Ovary (tissue), 9 donors: Measurements from ENCODE around the gene FLACC1. TPM values are rescaled to one million over a fixed set of nuclear protein-coding genes. Genes with fewer than 3 reads are reported as not detected.

Experiments
- DNase-seq, 5 donors: peaks; one replicate each; pipeline ENCODE4 v3.0.0-alpha.2; 2019 to 2020
- H3K27ac ChIP-seq, 2 donors: fragments of 200-600 bp; one replicate each; pipeline versions ENCODE4 v1.5.1 to v1.8.0; 2019 to 2022
- H3K27me3 ChIP-seq: fragments of 200-600 bp; one replicate; pipeline ENCODE4 v1.8.0; 2022
- H3K36me3 ChIP-seq: fragments of 200-600 bp; sonication (generic); one replicate; pipeline ENCODE4 v1.5.1; 2019
- H3K4me1 ChIP-seq: one replicate; pipeline ENCODE4 v1.8.1; 2013; ENCODE audit warnings: mild to moderate bottlenecking, moderate library complexity; ENCODE audit not compliant: insufficient read depth
- H3K4me3 ChIP-seq: fragments of 200-600 bp; sonication (generic); one replicate; pipeline ENCODE4 v1.5.1; 2017
- H3K9me3 ChIP-seq, 2 donors: fragments of 200-600 bp in 1 of 2; sonication (generic) in 1 of 2; one replicate each; pipeline versions ENCODE4 v1.5.1 to v1.8.1; 2013 to 2019; ENCODE audit warnings: mild to moderate bottlenecking in 1 of 2, moderate library complexity in 1 of 2
- CTCF ChIP-seq, 3 donors: fragments of 450-650 bp in 2 of 3; fragments of 200-600 bp in 1 of 3; IDR thresholded peaks; one replicate each; pipeline versions ENCODE4 v1.5.1 to v1.8.0; 2016 to 2022; ENCODE audit warnings: antibody characterized with exemption in 3 of 3, mild to moderate bottlenecking in 1 of 3
- EP300 ChIP-seq: sonication (generic); formaldehyde crosslinking; IDR thresholded peaks from one replicate; pipeline ENCODE4 v1.6.1; 2017; ENCODE audit warnings: antibody characterized with exemption
- POLR2A ChIP-seq: fragments of 450-650 bp; IDR thresholded peaks from one replicate; pipeline ENCODE4 v1.6.1; 2017; ENCODE audit warnings: antibody characterized with exemption, mild to moderate bottlenecking, moderate library complexity
- WGBS, 3 donors: extraction: QIAGEN DNeasy Blood & Tissue Kit in 1 of 3; methylation state at CpG; one replicate each; pipeline versions ENCODE4 v1.1.5 to v1.1.7; 2013 to 2017; 5-methylcytosine and 5-hydroxymethylcytosine counted together
- intact Hi-C, 4 donors: fragments of 100-400 bp; cut with DNase I; formaldehyde crosslinking; loops; one replicate each; pipeline versions ENCODE4 v1.11.0 to v1.15.1; 2022 to 2023
- polyA plus RNA-seq, 2 donors: library from polyadenylated mRNA; stranded (reverse); fragments of 200-250 nt in 1 of 2; fragments of 350-450 nt in 1 of 2; fragmentation: Illumina TruSeq in 1 of 2; extraction: RNeasy Lipid Tissue Mini Kit (QIAGEN cat#74804) in 1 of 2; gene quantifications; one replicate each; pipeline ENCODE4 v1.2.3, GENCODE V29; 2013 to 2014
- total RNA-seq, 7 donors: library from RNA; depleted of rRNA in 2 of 7; stranded (reverse); fragments of >200 nt in 2 of 7; fragmentation: NEBNext Ultra II Directional in 3 of 7; extraction: Animal tissue kit (Norgen Biotek cat#: 25700) in 3 of 7; gene quantifications; one replicate each; pipeline versions ENCODE4 v1.1.0 to v1.2.4, GENCODE V29; 2016 to 2023
- donor health status: DM: no; HTN: no; CAD: no; lungs with moderate emphysema.
- donor health status: DM: no; HTN: no; CAD: no.
- donor health status: Bipolar disorder and iron deficiency.
- donor health status: DM: yes; HTN: yes; CAD: no.
- donor health status: DM: no; HTN: no; CAD: no.
- donor health status: DM: yes; HTN: yes; CAD: no.

FLACC1 gene
- total and polyA plus RNA-seq, 9 donors: 0.30 to 4.4 (median 0.83) TPM; not detected in 1

DNA sequence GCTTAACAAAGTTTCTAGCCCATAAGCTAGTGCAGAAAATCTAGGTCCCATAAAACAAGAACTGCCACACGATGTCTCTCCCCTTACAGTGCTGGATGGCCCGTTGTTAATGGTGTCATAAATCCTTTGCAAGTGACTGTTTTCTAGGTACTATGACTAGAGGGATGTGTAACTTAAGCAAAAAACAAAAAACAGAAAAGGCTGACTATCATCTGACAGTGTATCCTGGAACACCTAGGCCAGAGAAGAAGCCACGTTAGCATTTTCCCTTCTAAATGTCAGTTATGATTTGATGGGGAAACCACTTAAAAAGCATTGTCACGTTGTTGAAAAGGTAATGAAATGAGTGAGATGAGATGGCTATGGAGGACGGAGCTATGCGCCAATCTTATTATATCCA lies 94.4 kb downstream of the FLACC1 start:
- WGBS, 3 donors: 80 to 90% (median 80%) methylated on average over 6 of the region's 6 CpGs
- TF ChIP-seq EP300 (no peak), POLR2A (no peak), CTCF (IDR thresholded peaks at IDR 0.05) (no peak)
- peaks cover 7% of the 10 kb centered on the region for H3K4me1 ChIP-seq
- no peaks in the 10 kb centered on the region for H3K27me3 ChIP-seq
- H3K27ac ChIP-seq: no peak overlapping the region
- no peaks in the 10 kb centered on the region for H3K9me3 ChIP-seq
- H3K4me3 ChIP-seq: no peak overlapping the region
- H3K36me3 ChIP-seq: no peaks in the 10 kb centered on the region
- intact Hi-C loops: no loop called here
- no peak for DNase-seq

DNA sequence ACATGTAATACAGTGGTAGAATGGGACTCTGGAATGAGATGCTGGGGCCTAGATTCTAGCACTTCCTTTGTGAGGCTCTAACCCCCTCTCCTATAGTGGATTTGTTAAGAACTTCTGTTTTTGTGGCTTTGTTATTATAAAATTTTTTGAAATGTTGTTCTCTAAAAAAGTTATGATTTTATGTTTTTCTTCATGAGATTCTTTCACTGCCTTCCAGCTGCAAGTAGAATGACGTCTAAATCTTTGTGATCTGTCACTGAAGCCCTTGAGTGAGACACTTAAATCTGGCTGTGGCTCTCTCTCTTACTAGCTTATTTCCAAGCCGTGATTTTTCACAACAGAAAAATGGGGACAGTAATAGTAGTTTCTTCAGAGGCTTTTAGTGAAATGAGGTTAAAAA lies 95.2 kb downstream of the FLACC1 start:
- intact Hi-C loops: no loop called here
- Histone ChIP-seq H3K36me3 (no peaks in the 10 kb centered on the region), H3K9me3 (no peaks in the 10 kb centered on the region), H3K4me3 (no peak overlapping the region), H3K27ac (no peak overlapping the region), H3K4me1 (peaks cover 7% of the 10 kb centered on the region), H3K27me3 (no peaks in the 10 kb centered on the region)
- WGBS, 3 donors: 80 to 88% (median 82%) methylated on average over 2 of the region's 2 CpGs
- no peak for DNase-seq
- no peak for TF ChIP-seq CTCF (IDR thresholded peaks at IDR 0.05)
- TF ChIP-seq EP300: no peak
- TF ChIP-seq POLR2A: no peak

DNA sequence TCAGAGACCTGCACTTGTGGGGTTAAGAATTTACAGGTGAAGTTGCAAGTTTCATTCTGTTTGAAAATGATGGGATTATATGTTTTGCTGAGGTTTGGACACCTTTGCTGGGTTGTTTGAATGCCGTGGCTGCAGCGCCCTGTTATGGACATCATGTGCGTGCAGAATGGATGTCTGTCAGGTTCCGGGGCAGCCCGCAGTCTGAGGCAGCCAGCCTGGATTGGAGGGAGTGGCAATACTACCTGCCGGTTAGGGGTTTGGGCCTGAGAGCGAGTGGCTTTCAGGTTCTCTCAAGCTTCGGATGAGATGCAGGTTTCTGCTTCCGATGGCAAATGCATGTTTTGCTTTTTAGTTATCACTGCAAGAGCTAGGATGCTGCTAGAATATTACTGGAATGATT lies 95.7 kb downstream of the FLACC1 start:
- DNase-seq: no peak
- 79 to 85% (median 81%) methylated on average over 9 of the region's 9 CpGs for WGBS, 3 donors
- Histone ChIP-seq H3K4me3 (no peak overlapping the region), H3K36me3 (no peaks in the 10 kb centered on the region), H3K4me1 (peaks cover 7% of the 10 kb centered on the region), H3K27me3 (no peaks in the 10 kb centered on the region), H3K27ac (no peak overlapping the region), H3K9me3 (no peaks in the 10 kb centered on the region)
- intact Hi-C loops: no loop called here
- TF ChIP-seq EP300 (no peak), POLR2A (no peak), CTCF (IDR thresholded peaks at IDR 0.05) (no peak)

- intact Hi-C loops: no loop called here
- DNase-seq: peak in 1 of 5 donors; percentile 22
- WGBS, 3 donors: 85 to 89% (median 87%) methylated on average over 10 of the region's 10 CpGs
- peaks cover 7% of the 10 kb centered on the region for H3K4me1 ChIP-seq
- H3K9me3 ChIP-seq: no peaks in the 10 kb centered on the region
- no peak within 1 kb of the TSS for H3K4me3 ChIP-seq
- TF ChIP-seq POLR2A (no peak), CTCF (IDR thresholded peaks at IDR 0.05) (no peak), EP300 (no peak)
- no peaks in the 10 kb centered on the region for H3K27me3 ChIP-seq
- H3K36me3 ChIP-seq: no peaks in the 10 kb centered on the region
- no peak within 1 kb of the TSS for H3K27ac ChIP-seq
Measured at GRCh38 chr2:201260302-201260800, 96.8 kb downstream of the FLACC1 start, which contains the start of gene CASP8. CASP8 (plus strand) TSS chr2:201260536; CDS start chr2:201266487, 5,951 bp downstream.
